ENCODE measurements around the gene AGFG2. TPM values are rescaled to one million over a fixed set of nuclear protein-coding genes. Genes with fewer than 3 reads are reported as not detected.

The AGFG2 gene
- 3.0 and 4.2 TPM in 2 replicates for total RNA-seq (2012; rRNA removed)
- polyA plus RNA-seq (2012; rRNA removed) = 10.0 and 14.2 TPM in 2 replicates
- 4.0 and 11.5 TPM in 2 replicates for polyA plus RNA-seq (2012; cell fraction: cytosol; rRNA removed)
- 9.6 and 20.8 TPM in 2 replicates for polyA plus RNA-seq (2012; cell fraction: nucleus; rRNA removed; ENCODE audit: low replicate concordance)
- Bru-seq, nascent RNA = percentile 44 among the genes with signal in this experiment
- percentile 54 among the genes with signal in this experiment for BruChase-seq, experiment 1, labeled RNA remaining after a 6-hour chase
- percentile 48 among the genes with signal in this experiment for BruChase-seq, experiment 2, labeled RNA remaining after a 2-hour chase
- long read RNA-seq, full-length matches to known transcripts = 2 of 5 reads
- long read RNA-seq, partial matches to known transcripts = 3 of 5 reads
- long read RNA-seq, other reads (novel, unspliced or antisense) = 0 of 5 reads

- no peaks in the 10 kb centered on the region for H3K36me3 ChIP-seq (ENCODE audit: control insufficient read depth, insufficient read depth, low read length)
- peak; percentile 99 for DNase-seq
- no peak within 1 kb of the TSS for H3K56ac ChIP-seq (ENCODE audit: extremely low read depth, insufficient read depth, low read length)
- ChIA-PET CTCF (interaction anchor here (0.6 to 1.1 kb wide), 3 partner anchors 9 to 56 kb away, joined by 3 to 4 read pairs (median 3); no protein-coding TSS in a partner anchor), POLR2A (ENCODE audit: unreplicated experiment) (interaction anchor here (0.7 kb wide), 1 partner anchor 11 kb away, joined by 9 read pairs; no protein-coding TSS in a partner anchor)
- H2BK15ac ChIP-seq (ENCODE audit: low read depth, low read length) = no peak within 1 kb of the TSS
- peaks cover 9 to 12% of the 10 kb centered on the region in 2 experiments; a peak in 3 of 4 replicates for H3K79me1 ChIP-seq (ENCODE audit: low read depth in 1 of 2, low read length in 2 of 2)
- no peak within 1 kb of the TSS for H4K91ac ChIP-seq (ENCODE audit: insufficient read depth, low read depth, low read length)
- peak within 1 kb of the TSS; percentile 24 for H3K9ac ChIP-seq (ENCODE audit: low read depth, low read length)
- no peak within 1 kb of the TSS for H3K18ac ChIP-seq (ENCODE audit: low read depth, low read length)
- H3K9me1 ChIP-seq (ENCODE audit: insufficient read depth, low read length) = no peaks in the 10 kb centered on the region
- no peaks in the 10 kb centered on the region; the same call in 1 of the 2 replicates for H3K27me3 ChIP-seq (ENCODE audit: control insufficient read depth, insufficient read depth, low read length)
- H3K27ac ChIP-seq (ENCODE audit: insufficient read depth, low read length) = no peak within 1 kb of the TSS; the same call in 1 of the 2 replicates
- no peak within 1 kb of the TSS for H2AK5ac ChIP-seq (ENCODE audit: low read depth, low read length)
- peak within 1 kb of the TSS; percentile 71; the same call in 1 of the 2 replicates for H3K23ac ChIP-seq (ENCODE audit: low read depth, low read length)
- no peak within 1 kb of the TSS for H3K14ac ChIP-seq (replicated peaks; ENCODE audit: low read depth, low read length)
- no TSS peak for BruUV-seq (replicated peaks)
- H4K8ac ChIP-seq (ENCODE audit: low read depth in 2 of 2, low read length in 2 of 2) = peak within 1 kb of the TSS in 1 of 2 experiments; percentile 60; a peak in 1 of 4 replicates
- dilution Hi-C loops (cut with HindIII; ENCODE audit: low sequenced_read_pairs, unreplicated experiment) = no loop called here
- H2AFZ ChIP-seq (replicated peaks; ENCODE audit: low read length, poor library complexity) = peak within 1 kb of the TSS; percentile 92
- no peak within 1 kb of the TSS for H2BK20ac ChIP-seq (ENCODE audit: low read depth, low read length)
- H4K20me1 ChIP-seq (ENCODE audit: insufficient read depth, low read length) = no peaks in the 10 kb centered on the region
- H3K9me3 ChIP-seq (ENCODE audit: control insufficient read depth, insufficient read depth, low read length) = no peaks in the 10 kb centered on the region
- in situ Hi-C loops (cut with MboI; ENCODE audit: low sequenced_read_pairs) = no loop called here
- no peak within 1 kb of the TSS for H4K5ac ChIP-seq (ENCODE audit: low read depth, low read length)
- H3K4ac ChIP-seq (ENCODE audit: low read depth, low read length) = no peak within 1 kb of the TSS
- intact Hi-C loops (cut with micrococcal nuclease) = no loop called here
- peak within 1 kb of the TSS; percentile 61 for H3K4me3 ChIP-seq (ENCODE audit: insufficient read depth, low read depth, low read length)
- no peak within 1 kb of the TSS for H2BK120ac ChIP-seq (ENCODE audit: low read depth, low read length)
- 0% methylated on average over 27 of the region's 60 CpGs; no CpG with 5 or more reads in 1 of the 2 experiments for WGBS, 2 experiments (ENCODE audit: extremely low coverage in 2 of 2, insufficient read length in 1 of 2)
- ATAC-seq (ENCODE audit: low read depth) = peak; percentile 99
- no peak within 1 kb of the TSS for H2BK5ac ChIP-seq (ENCODE audit: low read depth, low read length, poor library complexity, severe bottlenecking)
- H3K4me2 ChIP-seq (ENCODE audit: low read depth, low read length) = peak within 1 kb of the TSS; percentile 98
- H2AK9ac ChIP-seq (replicated peaks; ENCODE audit: low read depth, low read length, poor library complexity) = peak within 1 kb of the TSS; percentile 70
- peaks cover 3% of the 10 kb centered on the region for H3K4me1 ChIP-seq (ENCODE audit: control insufficient read depth, insufficient read depth, low read length)
- TF ChIP-seq MAZ (IDR thresholded peaks at IDR 0.05; ENCODE audit: borderline replicate concordance, low read depth, low read length) (peak; percentile 68), POLR2A (IDR thresholded peaks at IDR 0.05; ENCODE audit: low read depth, low read length) (0 out of 2 replicates have a peak, but pooled peaks have one; percentile 22), USF2 (IDR thresholded peaks at IDR 0.05; ENCODE audit: low read depth, low read length) (peak; percentile 60), SMC3 (IDR thresholded peaks at IDR 0.05; ENCODE audit: low read depth, low read length) (no peak), ELK1 (IDR thresholded peaks at IDR 0.05; ENCODE audit: borderline replicate concordance, low read depth, low read length) (no peak), BHLHE40 (IDR thresholded peaks at IDR 0.05; ENCODE audit: low read depth, low read length) (peak; percentile 94), CHD1 (IDR thresholded peaks at IDR 0.05; ENCODE audit: low read depth, low read length) (no peak), MXI1 (IDR thresholded peaks at IDR 0.05; ENCODE audit: borderline replicate concordance, low read depth, low read length) (peak; percentile 100), CEBPB (IDR thresholded peaks at IDR 0.05; ENCODE audit: low read depth, low read length) (no peak), CTCF (conservative IDR thresholded peaks at IDR 0.05; ENCODE audit: low read depth, low read length) (no peak), RFX5 (IDR thresholded peaks at IDR 0.05; ENCODE audit: low read depth, low read length) (0 out of 2 replicates have a peak, but pooled peaks have one; percentile 29)
These were observed at the start of gene AGFG2 for GRCh38 chr7:100538654-100539435. TSS of gene AGFG2 (plus strand) at chr7:100539203. CDS start at chr7:100539347, 144 bp downstream.
